Effector CD8-positive, alpha-beta T cell (primary cell): ENCODE results near the gene MYO1C.

Experiments
- DNase-seq: peaks from one replicate; lab custom pipeline; 2025; lab: John Stamatoyannopoulos, UW

MYO1C gene

DNA sequence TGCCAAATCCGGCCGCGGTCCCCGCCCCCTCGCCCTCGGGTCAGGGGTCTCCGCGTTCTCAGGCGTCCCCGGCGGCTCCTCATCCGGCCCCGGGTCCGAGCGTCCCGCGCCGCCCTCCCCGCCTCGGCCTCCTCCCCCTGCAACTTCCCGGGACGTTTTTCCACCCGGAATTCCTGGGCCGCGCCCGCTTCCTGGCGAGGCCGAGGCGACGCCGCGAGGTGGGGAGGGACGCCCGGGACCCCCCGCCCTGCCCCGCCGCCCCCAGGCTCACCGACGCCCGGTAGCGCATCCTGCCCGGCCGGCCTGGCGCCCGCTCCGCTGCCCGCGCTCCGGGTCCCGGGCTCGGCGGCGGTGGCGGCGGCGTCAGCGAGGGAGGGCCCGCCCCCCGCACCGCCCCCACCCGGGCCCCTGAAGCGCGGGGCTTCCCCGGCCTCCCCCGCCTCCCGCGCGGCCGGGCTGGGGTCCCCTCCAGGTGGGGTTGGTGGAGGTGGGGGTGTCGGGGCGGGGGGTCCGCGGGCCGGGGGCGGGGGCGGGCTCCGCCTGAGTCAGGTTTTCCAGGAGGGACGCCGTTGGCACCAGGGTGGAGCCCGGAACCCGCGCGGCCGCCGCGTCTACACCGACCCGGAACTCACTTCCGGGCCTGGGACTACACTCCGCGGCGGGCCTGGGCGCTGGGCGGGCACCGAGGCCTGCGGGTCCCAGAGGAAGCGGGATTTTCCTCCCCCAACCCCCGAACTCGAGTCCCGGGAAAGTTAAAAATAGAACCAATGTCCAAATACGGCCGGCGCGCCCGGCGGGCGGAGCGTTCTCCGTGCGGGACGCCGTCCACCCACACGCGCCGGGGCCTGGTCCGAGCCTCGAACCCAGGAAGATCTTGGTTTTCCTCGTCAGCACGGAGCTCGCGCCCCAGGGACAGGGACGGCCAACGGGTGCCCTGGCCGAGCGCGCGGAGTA lies 6.8 kb downstream of the MYO1C start:
- peak; percentile 29 for DNase-seq

DNA sequence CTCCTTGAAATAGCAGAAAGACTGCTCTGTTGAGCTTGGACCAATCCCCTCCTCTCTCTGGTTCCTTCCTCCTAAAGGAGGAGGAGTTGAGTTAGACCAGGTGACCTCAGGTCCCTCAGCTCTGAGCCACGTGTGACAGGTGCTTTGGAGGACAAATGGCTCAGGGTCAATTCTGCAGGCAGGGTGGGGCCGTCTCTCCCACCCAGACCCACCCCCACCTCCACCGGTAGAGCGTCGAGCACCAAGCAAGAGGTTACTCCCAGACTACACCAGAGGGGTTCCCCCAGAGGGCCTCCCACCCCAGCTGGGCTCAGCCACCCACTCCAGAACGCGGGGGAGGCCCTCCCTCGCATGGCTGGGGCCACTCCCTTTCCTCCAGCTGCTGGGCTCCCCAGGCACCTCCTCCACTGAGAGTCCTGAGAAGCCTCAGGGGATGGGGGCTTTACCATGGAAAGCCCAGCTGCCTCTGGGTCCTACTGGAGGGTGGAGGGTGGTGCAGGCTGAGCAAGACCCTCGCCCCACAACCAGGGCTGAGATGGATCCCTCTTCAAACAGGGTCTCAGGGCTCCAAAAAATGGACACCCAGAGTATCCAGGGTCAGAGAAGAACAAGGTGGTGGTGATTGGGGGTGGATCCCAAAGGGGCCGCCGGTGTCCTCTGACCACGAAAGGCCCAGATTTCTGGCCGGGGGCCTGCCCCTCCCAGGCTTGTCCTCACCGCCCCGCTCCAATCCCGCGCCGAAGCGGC lies 7.6 kb downstream of the MYO1C start:
- DNase-seq: peak; percentile 46

DNA sequence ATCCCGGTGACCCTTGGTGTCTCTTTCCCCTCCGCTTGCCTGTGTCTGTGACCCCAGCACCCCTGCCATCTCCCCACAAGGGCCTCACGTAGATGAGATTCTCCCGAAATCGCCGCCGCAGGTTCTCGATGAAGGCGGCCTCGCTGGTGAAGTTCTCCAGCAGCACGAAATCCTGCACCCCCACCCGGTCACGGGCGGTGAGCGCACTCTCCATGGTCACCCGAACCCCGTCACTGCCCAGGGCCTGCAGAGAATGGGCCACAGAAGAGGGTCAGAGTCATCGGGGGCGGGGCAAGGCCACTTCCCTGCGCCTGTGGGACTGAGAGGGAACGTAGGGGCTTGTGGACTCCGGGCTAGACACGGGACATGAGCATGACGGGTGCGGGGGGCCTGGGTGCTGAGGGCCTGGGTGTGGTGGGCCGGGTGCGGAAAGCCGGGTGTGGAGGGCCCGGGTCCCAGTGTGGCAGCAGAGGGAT lies 8.4 kb downstream of the MYO1C start:
- no peak for DNase-seq

DNA sequence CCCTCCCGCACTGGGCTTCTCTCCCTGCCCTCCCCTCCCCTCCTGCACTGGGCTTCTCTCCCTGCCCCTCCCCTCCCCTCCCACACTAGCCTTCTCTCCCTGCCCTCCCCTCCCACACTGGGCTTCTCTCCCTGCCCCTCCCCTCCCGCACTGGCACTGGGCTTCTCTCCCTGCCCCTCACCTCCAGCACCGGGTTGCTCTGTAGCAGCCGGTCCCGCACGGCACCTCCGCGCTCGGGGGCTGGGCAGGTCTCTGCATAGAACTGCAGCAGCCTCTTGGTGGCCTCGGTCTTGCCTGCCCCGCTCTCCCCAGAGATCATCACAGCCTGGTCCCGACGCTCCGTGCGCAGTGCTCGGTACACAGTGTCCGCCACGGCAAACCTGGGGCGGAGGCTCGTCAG lies 9.8 kb downstream of the MYO1C start:
- no peak for DNase-seq

DNA sequence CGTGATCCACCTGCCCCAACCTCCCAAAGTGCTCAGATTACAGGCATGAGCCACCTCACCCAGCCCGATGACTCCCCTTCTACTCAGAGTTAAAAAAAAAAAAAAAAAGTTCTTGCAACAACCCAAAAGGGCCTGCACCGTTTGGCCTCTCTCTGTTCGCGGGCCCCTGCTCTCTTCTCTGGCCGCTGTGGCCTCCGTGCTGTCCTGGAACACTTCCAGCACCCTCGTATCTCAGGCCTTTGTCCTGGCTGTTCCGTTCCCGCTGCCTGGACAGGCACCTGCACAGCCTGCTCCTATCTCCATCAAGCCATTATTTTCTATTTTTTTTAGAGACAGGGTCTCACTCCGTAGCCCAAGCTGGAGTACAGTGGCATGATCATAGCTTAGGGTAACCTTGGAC lies 10.8 kb downstream of the MYO1C start:
- no peak for DNase-seq

DNA sequence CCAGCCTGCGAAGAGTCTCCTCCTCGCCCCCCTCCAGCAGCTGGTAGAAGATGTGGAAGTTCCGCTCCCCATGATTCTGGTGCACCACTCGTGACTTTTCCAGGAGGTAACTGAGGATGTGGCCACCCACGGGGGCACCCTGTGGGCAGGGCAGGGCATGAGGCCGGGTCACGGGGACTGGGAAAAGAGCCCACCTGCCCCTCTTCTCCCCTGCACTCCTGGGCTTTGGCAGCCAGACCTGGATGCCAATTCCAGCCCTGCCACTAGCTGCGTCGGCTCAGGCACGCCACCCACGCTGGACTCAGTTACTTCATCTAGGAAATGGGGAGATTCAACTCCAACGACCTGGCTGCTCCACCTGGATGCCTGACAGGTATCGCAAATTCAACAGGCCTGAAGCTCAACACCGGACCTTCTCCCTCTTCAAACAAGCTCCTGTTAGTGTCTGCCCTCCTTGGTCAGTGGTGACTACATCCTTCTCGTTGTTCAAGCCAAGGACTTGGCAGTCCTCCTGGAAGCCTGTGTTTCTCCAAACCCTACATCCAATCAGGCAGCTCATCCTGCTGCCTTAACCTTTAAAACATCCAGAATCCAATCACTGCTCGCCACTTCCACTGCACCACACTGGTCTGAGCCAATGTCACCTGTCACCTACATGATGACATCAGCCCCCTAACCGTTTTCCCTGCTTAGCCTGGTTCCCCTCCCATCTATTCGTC lies 11.6 kb downstream of the MYO1C start:
- DNase-seq: no peak

DNA sequence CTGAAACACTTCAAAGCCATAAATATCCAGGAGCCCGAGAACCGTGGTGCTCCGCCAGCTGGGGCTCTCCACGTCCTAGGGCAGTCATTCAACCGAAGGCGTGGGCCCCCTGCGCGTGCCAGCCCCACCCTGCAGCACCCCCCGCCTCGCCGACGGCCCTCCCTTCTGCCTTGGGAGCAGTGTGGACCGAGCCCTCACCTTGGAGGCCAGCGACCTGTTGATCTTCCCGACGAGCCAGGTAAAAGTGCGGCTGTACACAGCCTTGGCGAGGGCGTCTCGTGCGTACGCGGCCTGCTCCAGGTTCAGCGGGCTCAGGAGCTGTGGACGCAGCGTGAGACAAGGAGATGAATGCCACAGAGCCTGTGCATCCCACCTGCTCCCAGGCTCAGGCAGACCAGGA lies 14.1 kb downstream of the MYO1C start:
- no peak for DNase-seq

DNA sequence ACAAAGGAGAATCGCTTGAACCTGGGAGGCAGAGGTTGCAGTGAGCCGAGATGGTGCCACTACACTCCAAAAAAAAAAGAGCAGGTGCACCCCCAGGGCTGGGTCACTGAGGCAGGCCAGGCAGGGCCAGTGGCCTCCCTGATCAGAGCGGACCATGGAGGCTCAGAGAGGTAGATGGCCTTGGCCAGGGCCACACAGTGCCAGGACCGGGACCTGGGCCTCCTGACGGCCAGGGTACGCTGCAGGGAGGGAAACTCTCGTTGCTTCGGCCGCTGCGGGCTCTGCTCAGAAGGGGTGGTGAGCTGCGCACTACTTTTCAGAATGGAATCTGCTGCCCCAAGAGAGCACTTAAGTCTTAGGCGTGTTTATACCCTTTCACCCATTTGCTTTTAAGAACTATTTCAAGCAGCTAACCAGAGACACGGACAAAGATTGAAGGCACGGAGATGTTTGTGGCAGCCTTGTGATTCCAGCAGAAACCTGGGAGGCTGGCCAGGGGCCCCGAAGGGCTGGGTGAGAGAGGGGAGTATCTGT lies 17.1 kb downstream of the MYO1C start:
- DNase-seq: no peak

DNA sequence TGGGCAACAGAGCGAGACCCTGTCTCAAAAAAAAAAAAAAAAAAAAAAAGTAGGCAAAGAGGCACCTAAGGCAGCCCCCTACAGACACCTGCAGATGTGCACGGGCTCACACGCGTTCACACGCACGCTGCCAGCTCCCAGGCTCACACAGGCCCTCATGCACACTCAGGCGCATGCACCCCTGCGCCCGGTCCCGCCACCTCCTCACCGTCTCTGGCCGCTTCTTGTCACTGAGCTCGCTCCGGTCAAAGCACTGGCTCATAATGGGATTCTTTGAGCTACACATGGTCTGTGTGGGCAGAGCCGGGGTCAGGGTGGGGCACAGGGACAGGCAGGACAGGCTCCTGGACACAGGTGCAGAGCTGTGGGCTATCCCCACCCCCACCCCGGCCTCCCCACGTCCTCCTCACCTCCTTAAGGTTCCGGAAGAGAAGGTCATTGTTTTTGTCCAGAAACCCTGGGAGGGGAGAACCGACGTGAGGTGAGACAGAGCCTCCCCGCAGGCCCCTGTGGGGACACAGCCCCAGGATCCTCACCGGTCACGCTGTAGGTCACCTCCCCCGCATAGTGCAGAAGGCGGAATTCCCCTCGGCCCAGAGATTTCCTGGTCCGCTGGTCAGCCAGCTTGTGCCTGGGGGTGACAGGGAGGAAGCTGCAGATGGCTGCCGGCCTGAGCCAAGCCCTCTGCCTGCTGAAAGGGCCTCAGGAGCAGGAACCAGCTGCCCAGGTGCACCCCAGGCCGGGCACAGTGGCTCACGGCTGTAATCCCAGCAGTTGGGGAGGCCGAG lies 17.9 kb downstream of the MYO1C start:
- DNase-seq: no peak

DNA sequence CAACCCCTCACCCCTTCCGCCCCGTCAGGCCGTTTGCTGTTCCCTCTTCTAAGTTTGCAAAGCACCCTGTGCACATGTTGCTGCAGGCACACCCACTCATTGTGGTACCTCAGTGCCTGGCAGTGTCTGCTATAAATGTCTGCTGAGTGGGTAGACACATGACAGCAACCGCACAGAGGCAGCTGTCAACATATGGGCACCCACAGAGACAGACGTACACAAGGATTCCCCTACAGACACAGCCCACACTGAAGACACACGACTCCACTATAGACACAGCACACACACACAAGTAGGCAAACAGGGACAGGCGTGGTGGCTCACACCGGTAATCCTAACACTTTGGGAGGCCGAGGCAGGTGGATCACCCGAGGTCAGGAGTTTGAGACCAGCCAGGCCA lies 18.6 kb downstream of the MYO1C start:
- no peak for DNase-seq

DNA sequence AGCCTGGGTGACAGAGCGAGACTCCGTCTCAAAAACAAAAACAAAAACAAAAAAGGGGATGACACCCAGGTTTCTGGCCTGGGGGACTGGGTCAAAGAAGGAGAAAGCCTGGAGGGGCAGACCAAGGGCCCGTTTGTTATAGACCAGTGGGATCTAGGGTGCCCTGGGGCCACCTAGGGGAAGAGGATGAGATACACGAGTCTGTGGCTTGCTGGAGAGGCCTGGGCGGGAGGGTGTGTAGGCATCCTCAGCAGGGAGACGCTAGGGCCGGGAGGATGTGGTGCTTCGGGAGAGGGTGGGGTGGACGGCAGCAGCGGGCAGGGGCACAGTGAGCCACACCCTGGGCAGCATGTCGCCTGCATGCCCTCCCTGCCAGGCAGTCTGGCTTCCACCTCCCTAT lies 19.3 kb downstream of the MYO1C start:
- DNase-seq: no peak

DNA sequence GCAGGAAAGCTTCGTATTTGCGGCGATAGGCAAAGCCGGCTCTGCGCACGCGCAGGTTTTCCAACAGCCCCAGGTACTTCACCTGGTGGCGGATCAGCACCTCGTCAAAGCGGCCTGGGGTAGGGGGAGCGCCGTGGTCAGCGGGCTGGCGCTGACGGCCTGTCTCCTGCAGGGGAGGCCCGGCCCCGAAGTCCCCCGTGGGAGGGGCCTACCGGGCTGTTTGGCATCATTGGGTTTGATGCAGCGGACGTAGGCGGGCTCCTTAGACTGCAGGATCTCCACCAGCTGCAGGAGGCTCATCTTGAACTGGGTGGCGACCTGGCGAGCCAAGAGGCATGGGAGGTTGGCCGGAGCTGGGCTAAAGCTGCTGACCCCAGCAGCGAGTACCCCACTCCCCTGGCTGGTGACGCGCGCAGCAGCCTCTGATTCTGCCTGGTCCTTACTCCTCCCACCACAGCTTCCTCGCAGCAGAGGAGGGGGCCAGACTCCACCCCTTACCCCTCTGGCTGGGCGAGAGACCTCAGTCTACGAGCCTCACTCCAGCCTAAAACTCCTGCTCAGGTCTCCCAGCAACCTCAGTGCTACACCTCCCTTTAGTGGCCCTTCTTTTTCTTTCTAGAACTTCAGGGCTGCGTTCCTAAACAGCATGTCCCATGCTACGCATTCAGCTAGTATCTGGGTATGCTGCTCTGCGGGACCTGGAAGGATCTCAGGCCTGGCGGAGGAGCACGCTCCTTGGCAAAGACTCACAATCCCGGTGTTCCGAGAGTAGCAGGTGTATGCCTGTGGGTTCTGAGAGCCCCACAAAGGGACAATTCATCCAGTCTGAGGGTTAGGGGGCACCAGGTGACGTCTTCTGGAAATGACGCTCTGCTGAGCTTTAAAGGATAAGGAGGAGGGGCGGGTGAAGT lies 20.3 kb downstream of the MYO1C start:
- no peak for DNase-seq

DNA sequence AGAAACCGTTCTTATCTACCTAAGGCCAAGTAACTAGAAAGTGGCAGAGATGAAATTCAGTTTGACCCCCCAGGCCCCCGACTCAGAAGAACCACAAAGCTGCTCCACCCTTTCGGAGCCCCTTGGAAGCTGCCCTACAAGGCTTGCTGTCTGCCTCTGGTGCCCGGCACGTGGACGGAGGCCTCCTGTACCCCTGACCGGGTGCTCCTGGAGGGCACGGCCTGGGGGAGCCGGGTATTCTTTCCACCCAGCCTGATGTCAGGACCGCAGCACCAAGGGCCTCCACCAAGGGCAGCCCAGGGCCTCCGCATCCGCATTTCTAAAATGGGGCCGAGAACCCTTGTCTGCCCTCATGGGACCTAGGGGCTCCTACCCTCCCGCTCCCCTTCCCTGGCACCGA lies 21.0 kb downstream of the MYO1C start:
- DNase-seq: no peak

DNA sequence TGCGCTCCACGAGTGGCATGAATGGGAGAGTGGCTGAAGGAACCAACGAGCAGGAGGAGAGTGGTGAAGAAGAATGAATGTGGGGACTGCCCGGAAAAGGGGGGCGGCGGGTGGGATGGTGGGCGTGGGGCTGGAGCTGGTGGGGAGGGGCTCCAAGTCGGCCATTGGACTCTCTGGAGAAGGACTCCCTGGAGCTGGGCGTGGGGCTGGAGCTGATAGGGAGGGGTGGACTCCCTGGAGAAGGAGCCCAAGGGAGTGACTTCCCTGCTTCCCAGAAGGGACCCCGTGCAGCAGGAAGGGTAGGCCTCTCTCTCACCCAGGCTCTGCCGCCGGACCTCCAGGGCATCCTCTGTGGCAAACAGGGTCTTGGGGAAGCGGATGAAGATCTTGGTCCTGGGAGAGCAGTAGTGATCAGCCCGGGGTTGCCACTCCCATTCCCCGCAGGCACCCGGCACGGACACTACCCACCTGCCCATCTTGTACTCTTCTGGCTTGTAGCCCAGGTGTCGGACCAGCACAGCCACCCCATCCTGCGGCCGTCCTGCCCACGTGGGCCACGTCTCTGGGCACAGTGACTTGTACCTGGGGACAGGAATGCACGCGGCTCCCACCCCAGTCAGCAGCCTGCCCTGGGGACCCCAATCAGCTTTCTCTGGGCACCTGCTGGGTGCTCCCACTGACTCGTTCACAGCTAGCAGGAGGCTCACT lies 21.6 kb downstream of the MYO1C start:
- no peak for DNase-seq

DNA sequence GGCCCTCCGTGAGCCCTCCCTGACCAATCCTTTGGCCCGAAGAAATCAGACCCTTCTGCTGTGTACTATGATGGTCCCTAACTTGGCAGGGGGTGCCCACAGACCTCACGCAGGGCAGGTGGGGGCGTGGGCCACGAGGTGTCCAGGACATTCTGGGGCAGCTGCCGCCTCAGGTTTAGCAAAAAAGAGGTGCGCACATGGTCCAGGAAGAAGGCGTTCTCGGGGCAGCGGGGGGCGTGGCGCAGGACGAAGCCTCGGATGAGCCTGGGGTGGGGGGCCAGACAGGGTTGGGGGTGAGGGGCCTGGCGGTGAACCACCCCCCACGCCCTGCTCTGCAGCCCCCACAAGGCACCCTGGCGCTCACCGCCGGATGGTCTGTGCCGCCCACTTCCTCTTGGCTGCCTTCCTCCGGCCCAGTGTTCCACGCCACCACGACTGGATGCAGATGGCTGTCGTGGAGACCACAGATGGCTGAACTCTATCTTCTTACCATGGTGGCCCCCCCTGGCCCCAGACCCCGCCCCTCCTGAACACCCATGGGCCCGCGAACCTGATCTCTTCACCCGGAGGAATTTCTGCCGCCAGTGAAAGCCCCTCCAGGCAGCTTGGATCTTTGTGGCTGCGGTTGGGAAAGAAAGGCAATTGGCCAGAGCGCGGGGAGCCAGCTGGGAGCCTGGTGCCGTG lies 22.3 kb downstream of the MYO1C start:
- no peak for DNase-seq

DNA sequence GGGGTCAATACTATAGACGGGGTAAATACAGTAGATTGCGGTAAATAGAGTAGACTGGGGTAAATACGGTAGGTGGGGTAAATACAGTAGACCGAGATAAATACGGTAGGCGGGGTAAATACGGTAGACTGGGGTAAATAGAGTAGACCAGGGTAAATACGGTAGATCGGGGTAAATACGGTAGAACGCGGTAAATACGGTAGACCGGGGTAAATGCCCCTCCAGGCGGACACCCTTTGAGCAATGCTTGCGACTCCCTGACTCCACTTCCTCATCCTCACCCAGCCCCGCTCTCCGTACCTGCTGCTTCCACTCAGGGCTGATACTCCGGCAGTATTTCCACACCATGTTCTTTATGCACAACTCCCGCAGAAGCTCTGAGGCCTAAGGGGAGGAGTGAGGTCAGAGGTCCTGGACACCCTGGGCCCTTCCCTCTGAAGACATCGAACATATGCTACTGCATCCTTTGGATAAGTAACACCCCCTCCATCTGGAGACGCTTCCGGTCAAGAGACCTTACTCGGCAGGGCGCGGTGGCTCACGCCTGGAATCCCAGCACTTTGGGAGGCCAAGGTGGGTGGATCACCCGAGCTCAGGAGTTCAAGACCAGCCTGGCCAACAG lies 23.1 kb downstream of the MYO1C start:
- DNase-seq: no peak

DNA sequence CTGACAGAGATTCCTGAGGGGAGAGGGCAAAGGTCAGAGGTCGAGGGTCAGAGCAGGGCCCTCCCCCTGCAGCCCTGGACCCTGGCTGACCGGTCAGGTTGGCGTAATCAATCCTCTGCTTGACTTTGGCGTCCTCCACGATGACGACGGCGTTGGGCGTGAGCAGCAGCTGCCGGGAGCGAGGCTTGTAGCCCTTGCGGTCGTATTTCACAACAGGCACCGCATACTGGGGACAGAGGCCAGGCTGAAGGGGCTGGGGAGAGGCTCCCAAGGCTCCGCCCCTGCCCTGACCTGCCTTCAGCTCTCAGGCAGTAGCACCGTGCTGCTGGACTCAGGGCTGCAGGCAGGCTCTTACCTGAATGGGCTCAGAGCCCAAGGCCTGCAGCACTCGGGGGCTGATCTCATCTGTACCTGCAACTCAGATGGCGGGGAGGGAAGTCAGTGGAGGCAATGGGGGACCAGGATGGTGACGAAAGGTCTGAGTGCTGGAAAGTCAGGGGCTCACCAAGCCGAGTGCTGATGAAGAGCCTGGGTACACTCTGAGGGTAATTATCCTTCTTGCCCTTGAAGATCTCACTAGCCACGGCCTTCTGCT lies 24.5 kb downstream of the MYO1C start:
- DNase-seq: no peak

DNA sequence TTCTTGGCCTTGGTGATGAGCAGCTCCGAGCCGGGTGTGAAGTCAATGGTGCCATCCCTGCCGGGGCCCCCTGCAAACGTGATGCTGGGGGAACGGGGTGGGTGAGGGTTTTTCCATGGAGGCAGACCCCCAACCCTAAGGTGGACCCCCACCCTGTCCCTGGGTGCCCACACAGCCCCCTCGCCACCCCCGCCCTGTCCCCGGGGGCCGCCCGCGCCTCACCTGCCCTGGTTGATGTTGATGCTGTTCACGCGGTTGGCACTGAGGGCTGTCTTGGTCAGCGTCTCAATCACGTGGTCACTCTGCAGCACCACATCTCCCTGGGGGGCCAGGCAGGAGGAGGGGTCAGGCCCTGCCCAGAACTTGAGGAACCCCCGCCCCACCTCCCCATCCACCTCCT lies 25.2 kb downstream of the MYO1C start:
- DNase-seq: no peak
